GM21619 (cell line): ENCODE measurements around the gene GLS.
"Not testable (repeated sequence)": the region's sequence is repeated elsewhere in the genome, so short reads cannot be mapped to it uniquely, and the experiment has no call there.

Source experiments
- ATAC-seq: cut with Tn5 transposase; IDR thresholded peaks from one replicate; pipeline ENCODE4 v1.9.1; 2021; ENCODE audit not compliant: unreplicated experiment

The GLS gene

DNA sequence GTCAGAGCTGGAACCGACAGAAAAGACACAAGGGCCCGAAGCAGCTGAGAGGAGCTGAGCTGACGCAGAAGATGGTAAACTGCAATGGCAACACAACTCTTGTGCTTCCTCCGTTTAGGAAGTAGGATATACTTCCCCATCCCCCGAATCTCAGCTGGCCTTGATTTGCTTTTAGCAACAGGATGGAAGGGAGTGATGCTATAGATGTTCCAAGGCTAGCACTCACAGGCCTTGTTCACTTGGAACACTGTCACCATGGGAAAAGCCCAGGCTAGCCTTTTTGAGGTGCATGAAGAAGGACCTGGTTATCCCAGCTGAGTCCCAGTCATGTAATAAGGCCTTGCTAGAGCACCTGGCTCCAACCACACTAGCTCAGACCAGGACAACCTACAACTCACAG lies 107.3 kb downstream of the GLS start:
- no peak for ATAC-seq

DNA sequence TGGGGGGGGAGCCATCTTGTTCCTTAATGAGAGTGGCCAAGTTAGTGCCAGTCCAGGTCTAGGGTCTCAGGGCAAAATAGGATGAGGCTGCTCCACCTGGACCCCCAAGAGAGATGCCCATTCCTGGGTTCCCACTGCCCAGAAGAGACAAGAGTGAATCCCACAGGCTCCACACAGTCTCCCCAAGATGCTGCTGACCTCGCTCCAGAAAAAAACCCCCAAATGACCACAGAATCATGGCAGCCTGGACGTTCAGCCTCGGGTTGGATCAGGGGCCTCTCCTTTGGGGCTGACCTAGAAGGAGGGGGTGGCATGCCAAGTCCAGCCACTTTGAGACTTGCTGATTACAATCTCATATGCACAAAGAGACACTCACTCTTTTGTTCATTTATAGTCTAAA lies 108.3 kb downstream of the GLS start:
- ATAC-seq, result no peak

DNA sequence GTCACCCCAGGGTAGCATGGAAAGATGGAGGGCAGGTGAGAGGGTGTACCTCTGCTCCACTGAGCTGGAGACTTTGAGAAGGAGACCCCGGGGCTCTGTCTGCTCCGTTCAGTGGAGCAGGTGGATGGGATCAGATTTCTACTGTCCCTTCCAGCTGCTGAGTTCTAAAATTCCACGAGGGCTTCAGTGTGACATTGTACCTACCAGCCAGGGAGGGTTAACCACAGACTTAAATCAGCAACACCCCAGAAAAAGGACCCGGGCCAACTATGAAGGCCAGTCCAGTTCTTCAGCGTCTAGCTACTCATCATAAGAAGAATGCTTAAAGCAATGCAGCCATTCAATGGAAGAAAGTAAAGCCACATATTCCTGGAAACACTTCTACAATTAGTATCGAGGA lies 109.5 kb downstream of the GLS start:
- ATAC-seq, result no peak

DNA sequence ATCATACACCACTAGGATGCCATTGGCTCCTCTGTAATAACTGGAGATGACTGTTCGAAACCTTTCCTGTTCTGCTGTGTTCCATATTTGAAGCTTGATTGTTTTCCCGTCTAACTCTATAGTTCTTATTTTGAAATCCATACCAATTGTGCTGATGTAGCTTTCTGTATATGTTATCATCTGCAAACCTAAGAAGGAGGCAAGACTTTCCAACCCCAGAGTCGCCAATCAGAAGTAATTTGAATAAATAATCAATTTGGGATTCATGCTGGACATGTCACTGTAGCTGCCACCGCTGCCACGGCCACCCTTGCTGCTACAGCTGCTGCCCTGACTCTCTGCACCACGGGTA lies 112.6 kb downstream of the GLS start:
- no peak for ATAC-seq

DNA sequence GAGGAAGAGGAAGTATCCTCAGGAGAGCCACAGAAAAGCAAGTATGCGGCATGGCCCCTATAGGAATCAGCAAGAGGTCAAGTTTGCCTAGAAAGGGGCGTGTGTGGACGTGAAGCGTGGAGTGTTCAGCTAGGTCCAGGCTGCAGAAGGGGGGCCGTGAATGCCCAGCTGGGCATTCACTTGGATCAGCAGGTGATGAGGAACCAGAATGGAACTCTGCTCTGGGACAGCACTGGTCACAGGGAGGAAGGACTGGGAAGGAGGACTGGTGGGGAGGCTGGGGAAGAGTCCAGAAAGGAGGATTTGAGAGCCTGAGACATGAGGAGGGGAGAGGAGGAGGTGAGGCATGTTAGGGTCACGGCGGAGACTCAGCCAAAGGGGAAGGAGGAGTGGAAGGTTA lies 113.5 kb downstream of the GLS start:
- no peak for ATAC-seq

DNA sequence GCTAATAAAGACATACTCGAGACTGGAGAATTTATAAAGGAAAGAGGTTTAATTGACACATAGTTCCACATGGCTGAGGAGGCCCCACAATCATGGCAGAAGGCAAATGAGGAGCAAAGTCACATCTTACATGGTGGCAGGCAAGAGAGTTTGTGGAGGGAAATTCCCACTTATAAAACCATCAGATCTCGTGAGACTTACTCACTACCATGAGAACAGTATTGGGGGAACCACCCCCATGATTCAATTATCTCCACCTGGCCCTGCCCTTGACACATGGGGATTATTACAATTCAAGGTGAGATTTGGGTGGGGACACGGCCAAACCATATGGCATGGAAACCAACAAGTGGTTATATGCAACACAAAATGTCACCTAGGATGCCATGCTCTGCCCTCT lies 114.7 kb downstream of the GLS start:
- ATAC-seq, result not testable (repeated sequence)

DNA sequence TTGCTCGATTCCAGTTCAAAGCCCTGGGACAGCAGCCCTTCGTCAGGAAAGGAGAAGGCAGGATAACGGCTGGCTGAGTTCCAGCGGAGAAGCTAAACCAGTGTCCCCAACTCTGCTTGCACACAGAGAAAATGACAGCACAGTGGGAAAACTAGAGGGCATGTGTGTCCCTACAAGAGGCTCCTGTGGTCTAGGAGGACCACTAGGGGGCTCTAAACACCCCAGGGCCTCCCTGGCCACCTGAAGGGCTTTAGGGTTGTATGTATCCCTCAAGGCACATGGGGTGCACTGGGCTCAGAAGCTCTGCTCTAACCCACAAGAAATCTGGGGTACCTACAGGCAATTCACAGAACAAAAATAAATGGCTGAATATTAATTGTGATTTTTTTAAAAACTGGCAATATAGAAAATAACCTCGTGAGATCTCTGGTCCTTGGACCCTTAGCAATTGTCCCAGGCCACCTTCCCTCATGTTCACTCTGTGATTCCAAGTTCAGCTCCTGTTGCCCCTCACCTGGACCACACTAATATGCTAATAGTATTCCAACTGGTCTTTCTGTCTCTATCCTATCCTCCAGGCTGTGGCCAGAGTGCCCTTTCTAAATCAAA lies 115.8 kb downstream of the GLS start:
- no peak for ATAC-seq

DNA sequence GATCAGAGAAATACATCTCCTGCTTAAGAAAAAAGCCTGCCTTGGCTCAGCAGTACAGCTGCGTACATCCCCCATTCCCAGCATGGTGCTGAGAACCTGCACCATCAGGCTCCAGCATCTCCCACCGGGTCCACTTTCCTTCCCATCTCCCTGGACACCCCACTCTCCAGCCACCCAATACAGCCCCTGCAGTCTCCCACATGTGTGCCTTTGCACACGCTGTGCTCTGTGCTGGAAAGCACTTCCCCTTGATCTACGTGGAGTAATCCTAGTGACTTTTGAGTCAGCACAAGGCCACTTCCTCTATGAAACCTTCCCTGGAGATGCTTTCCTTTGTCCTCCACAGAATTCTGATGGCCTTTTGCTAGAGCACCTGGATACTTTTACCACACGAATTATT lies 116.3 kb downstream of the GLS start:
- ATAC-seq, result no peak

DNA sequence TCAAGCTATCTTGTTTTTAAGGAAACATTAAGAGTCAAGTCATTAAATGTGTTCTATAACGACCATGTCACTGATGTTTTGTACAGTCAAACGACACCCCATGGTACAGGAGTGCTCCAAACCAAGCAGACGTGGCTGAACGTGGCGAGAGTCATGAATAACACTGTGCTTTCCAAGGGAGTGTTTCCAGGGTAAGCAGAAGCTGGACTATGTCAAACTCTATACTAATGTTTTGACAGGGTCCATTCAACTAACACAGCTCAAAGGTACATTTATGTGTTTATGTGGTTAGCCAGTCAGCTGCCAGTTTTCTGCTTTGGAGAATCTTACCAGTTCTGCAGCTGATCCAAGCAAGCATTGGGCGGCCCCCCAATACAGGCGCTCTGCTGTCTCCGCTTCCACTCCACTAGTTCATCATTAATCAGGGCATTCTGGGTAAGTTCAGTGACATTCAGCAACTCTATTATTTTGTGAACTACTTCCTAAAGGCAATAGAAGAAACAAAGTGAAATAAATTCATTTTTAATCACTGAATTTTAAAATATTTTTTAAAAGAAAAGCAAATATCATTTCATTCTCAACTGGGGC lies 117.0 kb downstream of the GLS start:
- ATAC-seq, result no peak

DNA sequence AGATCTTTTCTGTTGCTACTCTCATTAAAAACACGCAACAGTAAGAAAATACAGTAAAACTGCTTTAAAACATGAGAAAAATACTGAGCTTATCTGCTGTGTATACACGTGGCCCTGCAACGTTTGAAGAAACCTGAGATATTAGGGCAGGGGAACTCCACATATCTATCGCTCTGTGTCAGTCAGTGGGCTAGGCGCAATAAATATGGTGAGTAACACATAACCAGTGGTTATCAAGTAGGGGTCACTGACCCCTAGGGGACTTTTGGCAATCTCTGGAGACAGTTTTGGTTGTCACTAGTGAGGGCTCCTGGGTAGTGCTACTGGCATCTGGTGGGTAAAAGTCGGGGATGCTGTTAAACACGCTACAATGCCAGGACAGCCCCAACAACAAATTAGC lies 118.4 kb downstream of the GLS start:
- ATAC-seq, result no peak

DNA sequence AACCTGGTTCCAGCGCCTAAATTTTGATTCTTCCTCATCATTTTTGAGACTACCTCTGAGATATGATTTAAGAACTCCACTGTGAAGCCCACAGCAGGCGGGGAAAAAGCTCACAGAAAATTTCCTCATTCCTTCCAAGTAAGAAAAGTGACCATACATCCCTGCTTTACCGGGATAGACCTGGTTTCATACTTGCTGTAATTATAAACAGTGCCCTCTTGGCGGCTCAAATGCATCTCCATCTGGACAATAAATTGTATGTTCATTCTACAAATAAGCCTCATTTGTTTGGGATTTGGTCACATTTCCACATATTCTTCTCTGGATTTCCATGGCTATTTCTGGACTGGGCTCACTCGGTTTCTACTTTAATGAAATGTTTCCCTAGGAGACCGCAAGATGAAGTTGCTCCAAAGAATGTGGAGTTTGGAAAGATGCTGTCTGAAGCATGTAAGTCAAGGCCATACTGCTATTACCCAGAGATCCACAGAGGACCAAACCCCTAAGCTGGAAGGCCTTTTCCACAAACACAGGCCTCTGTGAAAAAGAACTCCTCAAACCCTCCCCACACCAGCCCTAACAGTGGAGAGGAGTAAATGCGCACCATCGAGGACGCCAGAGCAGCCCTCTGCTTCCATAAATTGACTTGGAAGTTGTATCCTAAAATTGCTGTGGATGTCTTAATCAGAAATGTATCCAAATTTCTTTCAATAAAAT lies 119.5 kb downstream of the GLS start:
- ATAC-seq, result no peak

DNA sequence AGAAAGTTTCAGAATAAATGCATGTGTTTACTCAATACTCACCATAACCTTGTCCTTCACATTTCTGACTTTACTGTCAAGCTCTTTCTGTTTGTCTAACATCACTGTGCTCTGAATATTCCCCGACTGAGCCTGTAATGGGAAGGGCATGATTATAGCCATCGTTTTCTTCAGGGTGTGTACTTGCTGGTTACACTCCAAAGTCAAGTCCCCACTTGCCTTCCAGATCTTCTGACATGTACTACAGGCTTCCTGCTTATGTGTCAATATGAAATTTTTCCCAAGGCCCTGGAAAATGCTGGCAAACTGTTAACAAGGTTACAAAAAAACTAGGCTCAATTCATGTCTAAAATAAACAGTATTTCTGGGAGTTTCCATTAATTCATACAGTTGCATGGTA lies 120.4 kb downstream of the GLS start:
- ATAC-seq, result no peak

DNA sequence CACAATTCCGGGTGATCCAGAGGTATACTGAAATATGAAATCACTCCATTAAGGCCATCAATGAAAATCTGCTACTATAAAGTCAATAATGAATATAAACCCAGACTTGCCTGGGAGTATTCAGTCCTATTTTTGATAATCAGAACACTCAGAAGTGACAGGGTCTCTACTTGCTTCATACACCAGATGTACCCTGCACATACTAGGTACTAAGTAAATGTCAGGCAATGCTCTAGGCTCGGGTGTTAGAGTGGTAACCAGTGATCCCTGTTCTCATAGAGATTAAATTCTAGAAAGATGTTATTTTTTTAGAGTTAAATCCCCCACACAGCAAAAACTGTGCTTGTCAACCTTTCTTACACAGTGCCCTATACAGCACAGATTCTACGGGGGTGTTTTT lies 121.0 kb downstream of the GLS start:
- no peak for ATAC-seq

DNA sequence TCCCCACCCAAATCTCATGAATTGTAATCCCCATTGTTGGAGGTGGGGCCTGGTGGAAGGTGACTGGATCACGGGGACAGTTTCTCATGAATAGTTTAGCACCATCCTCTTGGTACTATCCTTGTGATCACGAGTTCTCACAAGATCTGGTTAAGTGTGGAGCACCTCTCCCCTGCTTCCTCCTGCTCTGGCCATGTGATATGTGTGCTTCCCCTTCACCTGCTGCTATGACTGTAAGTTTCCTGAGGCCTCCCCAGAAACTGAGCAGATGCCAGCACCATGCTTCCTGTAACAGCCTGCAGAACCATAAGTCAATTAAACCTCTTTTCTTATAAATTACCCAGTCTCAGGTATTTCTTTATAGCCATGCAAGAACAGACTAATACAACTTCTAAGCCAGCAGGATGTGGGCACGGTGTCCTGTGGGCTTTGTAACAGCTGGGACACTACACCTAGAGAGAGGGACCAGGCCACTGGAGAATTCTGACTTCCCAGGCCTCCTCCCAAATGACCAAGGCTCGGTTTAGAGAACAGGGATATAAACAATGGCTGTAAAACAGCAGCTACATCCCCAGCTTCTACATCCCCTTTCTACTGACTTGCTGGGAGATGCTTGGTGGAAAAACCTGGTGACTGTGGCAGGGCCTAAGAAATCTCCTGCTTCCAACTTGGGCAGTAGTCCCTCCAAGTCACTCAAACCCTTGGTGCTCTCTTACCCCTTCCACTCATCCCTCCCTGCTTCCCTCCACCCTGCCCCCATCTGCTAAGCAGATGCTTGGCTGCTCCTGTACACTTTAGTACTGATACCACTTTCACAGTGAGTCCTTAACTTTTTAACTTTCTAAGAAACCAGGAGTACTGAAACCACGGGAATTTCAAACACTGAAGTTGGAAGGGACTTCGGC lies 123.0 kb downstream of the GLS start:
- no peak for ATAC-seq

DNA sequence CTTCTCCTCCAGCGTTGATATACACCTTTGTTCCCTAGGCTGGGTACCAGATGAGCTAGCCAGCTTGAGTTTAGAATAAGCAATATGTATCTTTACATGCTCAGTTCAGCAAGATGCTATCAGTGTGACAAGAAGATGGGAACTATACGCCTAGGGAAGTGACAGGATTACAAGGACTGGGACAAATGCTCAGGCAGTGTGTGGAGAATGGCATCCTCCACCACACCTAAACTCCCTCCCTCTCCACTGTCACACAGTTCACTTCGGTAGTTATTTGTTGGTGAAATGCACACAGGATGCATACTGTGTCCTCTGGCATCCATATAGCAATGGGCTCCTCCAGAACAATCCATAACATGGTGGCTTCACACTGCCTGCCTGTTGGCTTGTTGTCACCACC lies 125.7 kb downstream of the GLS start:
- no peak for ATAC-seq

DNA sequence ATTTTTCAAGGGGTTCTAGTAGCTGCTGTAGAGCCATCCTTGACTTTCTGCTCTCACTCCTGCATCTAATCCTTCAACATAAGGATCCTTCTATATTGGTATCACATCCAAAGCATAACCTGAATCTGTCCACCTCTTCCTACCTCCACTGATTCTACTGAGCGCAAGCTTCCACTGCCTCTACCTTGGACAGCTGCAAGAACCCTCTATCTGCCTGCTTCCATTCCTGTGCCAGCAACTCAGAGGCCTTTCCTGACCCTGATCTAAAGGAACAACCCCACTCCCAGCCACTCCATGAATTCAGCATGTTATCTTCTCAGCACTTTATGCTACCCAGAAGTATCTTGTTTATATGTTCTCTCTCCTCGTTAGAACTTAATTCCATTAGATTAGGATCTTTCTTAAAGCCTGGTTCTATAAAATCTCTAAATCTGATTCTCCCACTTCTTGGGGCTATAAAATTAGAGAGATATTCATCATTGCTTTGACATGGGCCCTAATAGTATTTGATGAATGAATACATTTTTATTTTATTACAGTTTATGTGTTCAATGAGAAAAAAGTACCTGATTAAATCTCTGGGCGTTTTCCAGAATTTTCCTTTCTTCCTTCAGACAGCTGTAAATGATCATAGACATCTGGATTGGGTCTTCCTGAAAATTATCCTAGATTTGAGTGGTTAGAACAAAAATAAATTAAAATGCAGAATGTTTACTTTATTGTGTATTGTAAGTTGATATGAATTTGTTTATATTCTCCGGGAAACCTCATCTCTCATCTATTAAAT lies 126.6 kb downstream of the GLS start:
- no peak for ATAC-seq

DNA sequence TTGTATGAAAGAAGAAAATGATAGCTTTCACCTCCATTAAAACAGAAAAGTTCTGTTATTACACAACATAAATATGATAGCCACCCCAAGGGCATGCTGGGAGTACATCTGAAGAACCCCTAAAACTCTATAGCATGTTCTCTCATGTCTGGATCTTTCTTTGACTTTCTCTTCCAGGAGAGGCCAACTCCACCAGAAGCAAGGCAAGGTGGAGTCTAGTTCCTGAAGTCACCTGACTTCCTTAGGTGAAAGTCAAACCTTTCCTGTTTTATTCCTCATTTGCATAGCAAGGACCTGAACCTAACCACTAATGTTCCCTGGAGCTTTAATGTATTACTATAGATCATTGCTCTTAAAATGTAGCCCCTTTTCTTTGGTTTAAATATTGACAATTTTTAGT lies 127.7 kb downstream of the GLS start:
- no peak for ATAC-seq

DNA sequence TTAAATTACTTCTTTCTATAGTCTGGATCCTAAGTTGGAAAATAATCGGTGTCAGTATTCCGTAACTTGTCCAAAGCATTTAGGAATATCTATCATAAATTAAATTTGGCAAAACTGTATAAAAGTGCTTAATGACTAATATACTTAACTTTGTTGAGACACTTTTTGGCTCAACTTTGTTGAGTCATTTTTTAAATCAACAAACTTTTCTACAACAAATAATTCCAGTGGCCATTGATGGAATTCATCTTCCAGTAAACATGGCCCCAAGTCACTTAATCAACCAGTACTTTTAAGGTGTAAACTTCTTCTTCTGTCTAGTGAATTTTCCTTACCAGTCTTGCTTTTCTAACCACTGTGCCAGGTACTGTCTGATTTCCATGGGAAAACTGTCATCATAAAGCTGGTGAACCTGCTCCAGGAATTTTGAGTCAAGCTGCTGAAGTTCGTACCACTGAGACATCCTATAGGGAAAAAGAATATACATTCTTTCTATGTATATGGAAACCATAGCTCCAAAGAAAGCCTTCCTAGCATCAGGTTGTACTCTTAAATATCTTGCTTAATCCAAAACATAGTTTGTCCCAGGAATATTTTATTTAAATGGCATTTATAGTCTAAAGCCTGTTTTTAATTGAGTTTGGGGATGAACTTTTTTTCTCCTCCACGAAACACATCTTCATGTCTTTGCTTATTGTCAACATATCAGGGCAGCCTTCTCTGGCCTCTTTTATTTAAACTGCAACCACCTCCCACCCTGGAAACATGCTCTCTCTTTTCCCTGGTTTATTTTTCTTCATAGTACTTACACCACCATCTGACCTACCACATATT lies 129.1 kb downstream of the GLS start:
- ATAC-seq, result no peak

DNA sequence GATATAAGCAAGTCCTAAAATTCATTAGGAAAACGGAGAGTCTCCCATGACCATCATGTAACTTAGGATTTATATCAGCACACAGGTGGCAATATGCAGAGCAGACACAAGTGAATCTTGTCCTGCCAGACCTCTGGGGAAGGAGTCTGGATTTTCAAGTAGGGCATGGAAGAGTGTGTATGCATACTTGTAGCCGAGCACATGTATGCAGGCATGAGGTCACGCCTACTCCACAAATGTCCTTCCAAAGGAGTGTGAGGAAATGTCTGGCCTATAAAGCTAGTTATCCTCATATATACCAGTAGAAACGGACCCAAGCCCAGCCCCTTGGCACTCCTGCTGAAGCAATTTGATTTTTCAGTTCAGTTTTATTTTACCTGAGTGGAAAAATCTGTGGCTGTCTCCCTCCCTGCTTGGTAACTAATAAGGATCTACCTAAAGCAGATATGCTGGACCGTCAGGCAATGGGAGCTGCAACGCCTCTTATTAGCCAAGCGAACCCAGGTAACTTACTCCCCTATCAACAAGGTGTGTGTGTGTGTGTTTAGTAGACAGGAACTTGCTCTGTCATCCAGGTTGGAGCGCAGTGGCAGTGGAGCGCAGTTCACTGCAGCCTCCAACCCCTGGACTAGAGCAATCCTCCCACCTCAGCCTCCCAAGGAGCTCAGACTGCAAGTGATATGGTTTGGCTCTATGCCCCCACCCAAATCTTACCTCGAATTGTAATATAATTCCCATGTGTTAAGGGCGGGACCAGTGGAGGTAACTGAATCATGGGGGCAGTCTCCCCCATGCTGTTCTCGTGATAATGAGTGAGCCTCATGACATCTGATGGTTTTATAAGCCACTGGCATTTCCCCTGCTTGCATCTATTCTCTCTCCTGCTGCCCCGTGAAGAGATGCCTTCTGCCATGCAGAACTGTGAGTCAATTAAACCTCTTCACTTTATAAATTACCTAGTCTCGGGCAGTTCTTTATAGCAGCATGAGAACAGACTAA lies 130.6 kb downstream of the GLS start:
- no peak for ATAC-seq
